OCI-LY7 (cell line): ENCODE measurements around the gene ZFP90.

Experiments
- CTCF ChIP-seq: fragments of 200-600 bp; sonication (generic); conservative IDR thresholded peaks from 2 replicates; pipeline ENCODE4 v1.5.1; 2014; ENCODE audit warnings: mild to moderate bottlenecking, antibody characterized with exemption, low read length, moderate library complexity, mixed read lengths
- EZH2phosphoT487 ChIP-seq: fragments of 200-600 bp; sonication (generic); IDR thresholded peaks from 2 replicates; pipeline ENCODE4 v1.6.1; 2018; ENCODE audit warnings: low read depth, borderline replicate concordance, mild to moderate bottlenecking, mixed run types, antibody characterized with exemption, low read length, moderate library complexity, mixed read lengths

- TF ChIP-seq CTCF: no peak
- TF ChIP-seq EZH2phosphoT487: no peak
These were observed 9.5 kb upstream of the ZFP90 start for GRCh38 chr16:68529608-68529930.
